SK-N-MC (cell line): ENCODE measurements around the gene GSK3B.

Source experiments
- DNase-seq: peaks from one replicate; pipeline ENCODE4 v3.0.0-alpha.2; 2011; ENCODE audit warnings: low read depth, low spot score
- H3K27ac ChIP-seq: fragments of 200-600 bp; sonication (generic); 2 replicates; pipeline ENCODE4 v1.5.1; 2016; ENCODE audit warnings: mixed run types
- H3K36me3 ChIP-seq: fragments of 200-600 bp; sonication (generic); 2 replicates; pipeline ENCODE4 v1.6.1; 2017; ENCODE audit warnings: antibody characterized with exemption, low read length, mixed read lengths; ENCODE audit not compliant: insufficient read depth
- H3K4me3 ChIP-seq: fragments of 200-600 bp; sonication (generic); 2 replicates; pipeline ENCODE4 v1.5.1; 2016
- H3K9ac ChIP-seq: fragments of 200-600 bp; sonication (generic); 2 replicates; pipeline ENCODE4 v1.8.0; 2017; ENCODE audit warnings: mixed run types, mixed read lengths; ENCODE audit not compliant: insufficient read length
- H3K9me3 ChIP-seq: fragments of 200-600 bp; sonication (generic); 2 replicates; pipeline ENCODE4 v1.6.1; 2017; ENCODE audit warnings: low read depth, mild to moderate bottlenecking, antibody characterized with exemption, low read length, moderate library complexity, mixed read lengths
- EZH2 ChIP-seq: fragments of 200-600 bp; sonication (generic); IDR thresholded peaks from one replicate; pipeline ENCODE4 v1.6.1; 2017; ENCODE audit warnings: antibody characterized with exemption
- FOXP2 ChIP-seq: optimal IDR thresholded peaks from 2 replicates; pipeline ENCODE3; 2011; ENCODE audit warnings: mild to moderate bottlenecking, moderate library complexity; ENCODE audit not compliant: insufficient read depth; ENCODE audit errors: extremely low read length, control extremely low read depth
- POLR2AphosphoS5 ChIP-seq: IDR thresholded peaks from 2 replicates; pipeline ENCODE4 v1.6.1; 2012; ENCODE audit warnings: mild to moderate bottlenecking, low read depth, low read length, borderline replicate concordance

Gene GSK3B

DNA sequence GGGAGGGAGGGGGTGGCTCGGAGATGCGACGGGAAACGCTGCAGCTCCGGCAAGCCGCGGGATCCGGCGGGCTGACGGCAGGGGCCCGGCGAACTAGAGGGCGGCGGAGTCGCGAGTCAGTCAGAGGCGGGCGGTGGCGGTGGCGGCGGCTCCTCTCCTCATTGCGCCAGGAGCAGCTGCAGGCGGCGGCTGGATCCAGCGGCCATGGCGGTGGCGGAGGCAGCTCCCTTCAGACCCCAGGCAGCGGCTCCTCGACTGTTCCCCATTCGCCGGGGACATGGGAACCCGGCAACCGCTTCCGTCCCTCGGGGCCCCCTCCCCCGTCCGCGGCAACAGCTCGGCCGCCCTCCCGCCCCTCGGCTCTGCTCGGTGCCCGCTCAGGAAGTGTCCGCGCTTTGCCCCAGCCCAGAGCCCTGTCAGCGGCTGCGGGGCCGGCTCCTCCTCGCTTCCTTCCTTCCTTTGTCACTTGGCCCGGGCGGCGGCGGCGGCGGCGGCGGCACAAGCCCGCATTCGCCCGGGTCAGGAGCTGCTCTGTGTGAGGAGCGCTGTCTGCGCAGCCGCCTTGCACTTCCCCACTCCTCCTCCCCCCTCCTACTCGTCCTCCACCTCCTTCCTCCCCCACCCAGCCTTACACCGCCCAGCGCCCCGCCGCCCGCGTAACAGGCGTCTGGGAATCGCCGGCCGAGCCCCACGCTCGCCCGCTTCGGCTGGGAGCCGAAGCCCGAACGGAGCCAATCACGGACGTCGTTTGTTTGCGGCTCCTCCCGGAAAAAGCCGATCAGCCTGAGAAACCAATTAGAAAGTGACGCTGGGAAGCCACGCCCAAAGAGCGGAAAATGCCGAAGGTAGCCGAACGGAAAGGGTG lies at the start of gene GSK3B:
Gene GSK3B (minus strand): TSS at position 537 of the 865 bp plus-strand sequence. CDS start 1,013 bp downstream, outside the sequence.
- no peak for DNase-seq
- Histone ChIP-seq H3K27ac (peak within 1 kb of the TSS; percentile 99), H3K4me3 (peak within 1 kb of the TSS; percentile 92), H3K9me3 (no peaks in the 10 kb centered on the region), H3K36me3 (no peaks in the 10 kb centered on the region), H3K9ac (peak within 1 kb of the TSS; percentile 99)
- TF ChIP-seq FOXP2: no peak
- no peak for TF ChIP-seq EZH2
- peak; percentile 76; the same call in 1 of the 2 replicates for TF ChIP-seq POLR2AphosphoS5

DNA sequence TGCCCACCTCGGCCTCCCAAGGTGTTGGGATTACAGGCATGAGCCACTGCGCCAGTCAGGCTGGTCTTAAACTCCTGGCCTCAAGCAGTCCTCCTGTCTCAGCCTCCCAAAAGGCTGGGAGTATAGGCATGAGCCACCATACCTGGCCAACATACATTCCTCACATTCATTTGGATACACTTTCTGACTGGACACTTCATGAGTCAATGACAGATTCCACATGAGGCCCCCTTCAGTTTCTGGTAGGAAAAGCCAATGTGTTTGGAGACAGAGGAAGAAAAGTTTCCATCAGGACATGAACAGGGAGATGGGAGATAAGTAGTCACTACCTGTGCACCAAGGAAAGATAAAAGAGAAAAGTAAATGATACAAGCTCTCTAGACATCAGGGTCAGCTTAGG lies 49.4 kb upstream of the GSK3B start:
- no peak overlapping the region for H3K27ac ChIP-seq
- H3K36me3 ChIP-seq: no peaks in the 10 kb centered on the region
- H3K9ac ChIP-seq: no peak overlapping the region
- H3K4me3 ChIP-seq: no peak overlapping the region
- no peaks in the 10 kb centered on the region for H3K9me3 ChIP-seq
- no peak for DNase-seq
- TF ChIP-seq EZH2 (no peak), POLR2AphosphoS5 (no peak), FOXP2 (no peak)

DNA sequence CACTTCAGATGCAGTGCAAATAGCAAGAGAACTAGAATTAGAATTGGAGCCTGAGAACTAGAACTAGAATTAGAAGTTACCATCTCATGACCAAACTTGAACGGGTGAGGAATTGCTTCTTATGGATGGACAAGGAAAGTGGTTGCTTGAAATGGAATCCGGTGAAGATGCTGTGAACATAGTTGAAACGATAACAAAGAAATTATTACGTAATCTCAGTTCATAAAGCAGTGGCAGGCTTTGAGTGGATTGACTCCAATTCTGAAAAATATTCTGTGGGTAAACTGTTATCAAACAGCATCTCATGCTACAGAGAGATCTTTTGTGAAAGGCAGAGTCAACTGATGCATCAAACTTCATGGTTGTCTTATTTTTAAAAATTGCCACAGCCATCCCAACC lies 48.0 kb upstream of the GSK3B start:
- no peak overlapping the region for H3K4me3 ChIP-seq
- H3K9me3 ChIP-seq: no peaks in the 10 kb centered on the region
- TF ChIP-seq FOXP2 (no peak), EZH2 (no peak), POLR2AphosphoS5 (no peak)
- no peak overlapping the region for H3K27ac ChIP-seq
- no peaks in the 10 kb centered on the region for H3K36me3 ChIP-seq
- H3K9ac ChIP-seq: no peak overlapping the region
- no peak for DNase-seq

DNA sequence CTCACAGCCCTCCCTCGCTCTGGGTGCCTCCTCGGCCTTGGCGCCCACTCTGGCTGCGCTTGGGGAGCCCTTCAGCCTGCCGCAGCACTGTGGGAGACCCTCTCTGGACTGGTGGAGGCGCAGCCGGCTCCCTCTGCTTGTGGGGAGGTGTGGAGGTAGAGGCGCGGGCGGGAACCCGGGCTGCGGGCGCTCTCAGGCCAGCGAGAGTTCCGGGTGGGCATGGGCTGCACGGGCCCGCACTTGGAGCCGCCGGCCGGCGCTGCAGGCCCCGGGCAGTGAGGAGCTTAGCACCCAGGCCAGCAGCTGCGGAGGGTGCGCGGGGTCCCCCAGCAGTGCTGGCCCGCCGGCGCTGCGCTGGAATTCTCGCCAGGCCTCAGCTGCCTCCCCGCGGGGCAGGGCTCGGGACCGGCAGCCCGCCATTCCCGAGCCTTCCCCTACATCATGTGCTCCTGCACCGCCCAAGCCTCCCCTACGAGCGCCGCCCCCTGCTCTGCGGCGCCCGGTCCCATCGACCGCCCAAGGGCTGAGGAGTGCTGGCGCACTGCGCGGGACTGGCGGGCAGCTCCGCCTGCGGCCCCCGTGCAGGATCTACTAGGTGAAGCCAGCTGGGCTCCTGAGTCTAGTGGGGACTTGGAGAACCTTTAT lies 46.0 kb upstream of the GSK3B start:
- H3K9me3 ChIP-seq: no peaks in the 10 kb centered on the region
- no peak overlapping the region for H3K9ac ChIP-seq
- no peak for DNase-seq
- H3K4me3 ChIP-seq: no peak overlapping the region
- no peaks in the 10 kb centered on the region for H3K36me3 ChIP-seq
- no peak for TF ChIP-seq POLR2AphosphoS5
- TF ChIP-seq FOXP2: no peak
- TF ChIP-seq EZH2: no peak
- no peak overlapping the region for H3K27ac ChIP-seq

DNA sequence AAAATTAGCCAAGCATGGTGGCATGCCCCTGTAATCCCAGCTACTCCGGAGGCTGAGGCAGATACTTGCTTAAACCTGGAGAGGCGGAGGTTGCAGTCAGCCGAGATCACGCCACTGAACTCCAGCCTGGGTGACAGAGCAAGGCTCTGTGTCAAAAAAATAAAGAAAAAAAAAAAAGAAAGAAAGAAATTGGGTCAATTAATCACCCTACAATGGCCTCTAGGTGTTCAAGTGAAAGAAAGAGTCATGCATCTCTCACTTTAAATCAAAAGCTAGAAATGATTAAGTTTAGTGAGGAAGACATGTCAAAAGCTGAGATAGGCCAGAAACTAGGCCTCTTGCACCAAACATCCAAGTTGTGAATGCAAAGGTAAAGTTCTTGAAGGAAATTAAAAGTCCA lies 44.9 kb upstream of the GSK3B start:
- Histone ChIP-seq H3K9me3 (no peaks in the 10 kb centered on the region), H3K36me3 (no peaks in the 10 kb centered on the region), H3K9ac (no peak overlapping the region), H3K27ac (no peak overlapping the region), H3K4me3 (no peak overlapping the region)
- DNase-seq: no peak
- TF ChIP-seq EZH2 (no peak), POLR2AphosphoS5 (no peak), FOXP2 (no peak)

DNA sequence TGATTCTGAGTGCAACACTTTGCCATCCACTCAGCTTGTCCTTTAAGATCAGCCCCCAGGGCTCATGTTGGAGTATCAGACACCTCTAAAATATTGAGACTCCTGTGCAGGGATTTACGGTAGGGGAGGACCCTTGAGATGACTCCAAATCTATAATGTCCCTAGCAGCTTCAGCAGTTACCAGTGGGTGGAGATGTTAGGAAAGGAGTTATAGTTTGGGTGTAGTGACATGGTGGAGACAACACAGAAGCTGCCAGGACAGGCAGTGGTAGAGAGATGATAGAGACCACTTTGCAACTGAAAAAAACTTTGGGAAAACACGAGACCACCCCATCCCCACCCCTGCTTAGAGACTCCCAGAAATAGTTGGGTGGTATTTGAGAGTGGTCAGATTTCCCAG lies 43.3 kb upstream of the GSK3B start:
- Histone ChIP-seq H3K4me3 (no peak overlapping the region), H3K9ac (no peak overlapping the region), H3K27ac (no peak overlapping the region), H3K36me3 (no peaks in the 10 kb centered on the region), H3K9me3 (no peaks in the 10 kb centered on the region)
- no peak for DNase-seq
- no peak for TF ChIP-seq FOXP2
- TF ChIP-seq EZH2: no peak
- TF ChIP-seq POLR2AphosphoS5: no peak

DNA sequence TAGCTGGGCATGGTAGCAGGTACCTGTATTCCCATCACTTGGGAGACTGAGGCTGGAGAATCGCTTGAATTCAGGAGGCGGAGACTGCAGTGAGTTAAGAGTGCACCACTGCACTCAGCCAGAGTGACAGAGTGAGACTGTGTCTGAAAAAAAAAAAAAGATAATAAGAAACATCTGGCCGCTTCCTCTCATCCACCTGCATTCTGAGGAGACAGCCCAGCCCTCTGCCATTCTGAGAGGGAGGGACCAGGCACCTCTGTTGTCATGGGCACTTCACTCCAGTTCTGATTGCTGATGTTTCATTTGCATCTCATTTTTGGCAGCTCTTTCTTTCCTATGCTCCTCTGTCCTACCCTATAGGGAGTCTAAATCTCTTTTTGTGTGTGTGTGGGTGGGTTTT lies 36.4 kb upstream of the GSK3B start:
- H3K9ac ChIP-seq: no peak overlapping the region
- DNase-seq: no peak

DNA sequence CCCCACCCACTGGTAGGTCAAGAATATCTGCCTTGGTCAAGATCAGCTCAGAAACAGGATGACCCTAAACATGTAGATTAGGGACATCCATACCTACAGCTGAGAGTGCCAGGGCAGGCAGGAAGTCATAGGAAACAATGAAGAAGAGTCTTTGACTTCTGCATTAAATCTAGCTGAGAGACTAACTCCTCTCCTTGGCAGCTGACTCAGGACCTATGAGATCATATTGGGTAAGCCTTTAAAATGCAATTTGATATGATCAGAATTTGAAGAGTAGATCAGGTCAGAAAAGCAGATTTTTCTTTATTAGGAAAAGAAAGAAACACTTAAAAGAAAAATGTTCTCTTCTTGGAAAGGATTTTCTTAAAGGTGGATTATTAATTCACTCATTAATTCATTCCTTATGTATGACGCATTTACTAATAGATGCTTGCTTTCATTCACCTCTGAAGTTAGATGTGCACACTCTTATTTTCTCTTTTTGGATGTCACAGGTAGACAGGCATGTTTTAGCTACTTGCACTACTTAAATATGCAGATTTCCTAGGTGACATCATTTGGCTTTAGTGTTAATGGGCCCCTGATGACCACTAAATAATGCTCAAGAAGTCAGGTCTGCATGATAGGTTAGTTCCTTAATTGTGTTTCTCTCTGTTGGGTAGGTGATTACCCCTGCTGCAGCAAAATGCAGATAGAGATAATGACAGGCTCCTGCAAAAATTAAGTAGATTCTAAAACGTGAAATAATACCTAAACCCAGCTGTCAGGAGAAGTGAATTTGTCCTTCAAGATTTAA lies 35.7 kb upstream of the GSK3B start:
- H3K9me3 ChIP-seq: no peaks in the 10 kb centered on the region
- no peak for DNase-seq
- H3K9ac ChIP-seq: no peak overlapping the region
- H3K4me3 ChIP-seq: no peak overlapping the region
- no peaks in the 10 kb centered on the region for H3K36me3 ChIP-seq
- TF ChIP-seq FOXP2 (no peak), EZH2 (no peak), POLR2AphosphoS5 (no peak)
- H3K27ac ChIP-seq: no peak overlapping the region

More for the DNA sequence above, 36.4 kb upstream of the GSK3B start:
- H3K36me3 ChIP-seq: no peaks in the 10 kb centered on the region
- H3K4me3 ChIP-seq: no peak overlapping the region
- H3K9me3 ChIP-seq: no peaks in the 10 kb centered on the region
- TF ChIP-seq POLR2AphosphoS5 (no peak), EZH2 (no peak), FOXP2 (no peak)
- no peak overlapping the region for H3K27ac ChIP-seq
